BLaER1 treated with 17β-estradiol and CSF1 and Interleukin-3, amounts not matched to agents 10 nM and 100 nM (cell line): ENCODE data around the gene ARHGDIA.
A peak's percentile ranks its signal among the peaks of the same experiment; 100 is the strongest.

Experiments
- H3K27ac ChIP-seq, 11 experiments: shearing (Covaris generic); formaldehyde crosslinking; 2 replicates each; pipeline ENCODE4 v1.8.1; 2022
- H3K27me3 ChIP-seq, 11 experiments: shearing (Covaris generic); formaldehyde crosslinking; 2 replicates each; pipeline ENCODE4 v1.8.1; 2022
- H3K36me3 ChIP-seq, 11 experiments: shearing (Covaris generic); formaldehyde crosslinking; 2 replicates each; pipeline ENCODE4 v1.8.1; 2022
- H3K4me1 ChIP-seq, 10 experiments: shearing (Covaris generic); formaldehyde crosslinking; 2 replicates each; pipeline ENCODE4 v1.8.1; 2022
- H3K4me2 ChIP-seq, 11 experiments: shearing (Covaris generic); formaldehyde crosslinking; 2 replicates each; pipeline ENCODE4 v1.8.1; 2022
- H3K4me3 ChIP-seq, 10 experiments: shearing (Covaris generic); formaldehyde crosslinking; 2 replicates each; pipeline ENCODE4 v1.8.1; 2022
- H3K9ac ChIP-seq, 11 experiments: shearing (Covaris generic); formaldehyde crosslinking; 2 replicates each; pipeline ENCODE4 v1.8.1; 2022
- H3K9me3 ChIP-seq, 11 experiments: shearing (Covaris generic); formaldehyde crosslinking; replicated peaks in 1 of 11; 2 replicates each; pipeline ENCODE4 v1.8.1; 2022
- H4K20me1 ChIP-seq, 11 experiments: shearing (Covaris generic); formaldehyde crosslinking; 2 replicates each; pipeline ENCODE4 v1.8.1; 2022
- Cebpa-rat ChIP-seq, 11 experiments: shearing (Covaris generic); IDR thresholded peaks; 2 replicates each; pipeline ENCODE4 v1.8.1; 2022

The ARHGDIA gene

GRCh38 chr17:81825841-81826466 is 45.2 kb downstream of the ARHGDIA start:
- peak overlapping the region in 1 of 11 experiments; percentile 35; a peak in 1 of 22 replicates for H3K9ac ChIP-seq
- H3K27ac ChIP-seq: no peak overlapping the region
- H4K20me1 ChIP-seq: peaks cover 0 to 38% (median 28%) of the 10 kb centered on the region in 11 experiments; a peak in 11 of 22 replicates
- H3K27me3 ChIP-seq: no peaks in the 10 kb centered on the region
- H3K4me1 ChIP-seq: peaks cover 30 to 55% (median 45%) of the 10 kb centered on the region in 10 experiments
- peaks cover 0 to 29% (median 16%) of the 10 kb centered on the region in 11 experiments; a peak in 11 of 22 replicates for H3K36me3 ChIP-seq
- TF ChIP-seq Cebpa-rat (IDR thresholded peaks at IDR 0.05): no peak
- no peaks in the 10 kb centered on the region for H3K9me3 ChIP-seq
- H3K4me2 ChIP-seq: no peak overlapping the region
- H3K4me3 ChIP-seq: no peak overlapping the region

- H3K4me3 ChIP-seq: no peak overlapping the region
- TF ChIP-seq Cebpa-rat (IDR thresholded peaks at IDR 0.05): no peak
- peaks cover 0 to 33% (median 25%) of the 10 kb centered on the region in 11 experiments; a peak in 11 of 22 replicates for H4K20me1 ChIP-seq
- peaks cover 24 to 43% (median 32%) of the 10 kb centered on the region in 10 experiments for H3K4me1 ChIP-seq
- no peak overlapping the region for H3K4me2 ChIP-seq
- H3K9me3 ChIP-seq: no peaks in the 10 kb centered on the region
- H3K36me3 ChIP-seq: peaks cover 0 to 29% (median 16%) of the 10 kb centered on the region in 11 experiments; a peak in 11 of 22 replicates
- H3K9ac ChIP-seq: no peak overlapping the region
- no peaks in the 10 kb centered on the region for H3K27me3 ChIP-seq
- no peak overlapping the region for H3K27ac ChIP-seq
These were observed 46.5 kb downstream of the ARHGDIA start for GRCh38 chr17:81824595-81824994.

GRCh38 chr17:81823820-81824550 is 47.2 kb downstream of the ARHGDIA start:
- TF ChIP-seq Cebpa-rat (IDR thresholded peaks at IDR 0.05): no peak
- H3K4me2 ChIP-seq: no peak overlapping the region
- H3K4me1 ChIP-seq: peaks cover 24 to 37% (median 31%) of the 10 kb centered on the region in 10 experiments
- no peak overlapping the region for H3K4me3 ChIP-seq
- H4K20me1 ChIP-seq: peaks cover 0 to 31% (median 24%) of the 10 kb centered on the region in 11 experiments; a peak in 11 of 22 replicates
- no peak overlapping the region for H3K27ac ChIP-seq
- no peaks in the 10 kb centered on the region for H3K27me3 ChIP-seq
- H3K9me3 ChIP-seq: no peaks in the 10 kb centered on the region
- peaks cover 0 to 29% (median 16%) of the 10 kb centered on the region in 11 experiments; a peak in 11 of 22 replicates for H3K36me3 ChIP-seq
- H3K9ac ChIP-seq: no peak overlapping the region

GRCh38 chr17:81822996-81823819 is 47.9 kb downstream of the ARHGDIA start:
- peak overlapping the region in 5 of 11 experiments; percentile 23 to 53 (median 36); a peak in 2 of 22 replicates for H3K9ac ChIP-seq
- H3K27ac ChIP-seq: peak overlapping the region in 5 of 11 experiments; percentile 58 to 72 (median 63); a peak in 7 of 22 replicates
- H3K27me3 ChIP-seq: no peaks in the 10 kb centered on the region
- peaks cover 0 to 28% (median 17%) of the 10 kb centered on the region in 11 experiments; a peak in 11 of 22 replicates for H4K20me1 ChIP-seq
- H3K4me2 ChIP-seq: no peak overlapping the region
- TF ChIP-seq Cebpa-rat (IDR thresholded peaks at IDR 0.05): no peak
- peaks cover 17 to 29% (median 23%) of the 10 kb centered on the region in 10 experiments for H3K4me1 ChIP-seq
- H3K36me3 ChIP-seq: peaks cover 0 to 29% (median 16%) of the 10 kb centered on the region in 11 experiments; a peak in 11 of 22 replicates
- H3K4me3 ChIP-seq: no peak overlapping the region
- no peaks in the 10 kb centered on the region for H3K9me3 ChIP-seq

- Histone ChIP-seq H3K9ac (peak overlapping the region; percentile 13 to 56 (median 44); a peak in 13 of 22 replicates), H3K4me1 (peaks cover 15 to 23% (median 18%) of the 10 kb centered on the region in 10 experiments), H3K27ac (peak overlapping the region; percentile 5 to 72 (median 58); a peak in 17 of 22 replicates), H3K4me3 (no peak overlapping the region), H3K27me3 (no peaks in the 10 kb centered on the region), H3K4me2 (peak overlapping the region; percentile 55 to 80 (median 74); a peak in 21 of 22 replicates), H3K9me3 (no peaks in the 10 kb centered on the region), H4K20me1 (peaks cover 0 to 28% (median 16%) of the 10 kb centered on the region in 11 experiments; a peak in 10 of 22 replicates), H3K36me3 (peaks cover 0 to 29% (median 16%) of the 10 kb centered on the region in 11 experiments; a peak in 11 of 22 replicates)
- no peak for TF ChIP-seq Cebpa-rat (IDR thresholded peaks at IDR 0.05)
These were observed 48.9 kb downstream of the ARHGDIA start for GRCh38 chr17:81822312-81822637.

GRCh38 chr17:81821603-81822311 is 49.4 kb downstream of the ARHGDIA start:
- H4K20me1 ChIP-seq: peaks cover 0 to 28% (median 16%) of the 10 kb centered on the region in 11 experiments; a peak in 10 of 22 replicates
- no peak overlapping the region for H3K4me3 ChIP-seq
- H3K27ac ChIP-seq: peak overlapping the region; percentile 5 to 72 (median 58); a peak in 18 of 22 replicates
- H3K36me3 ChIP-seq: peaks cover 0 to 29% (median 16%) of the 10 kb centered on the region in 11 experiments; a peak in 11 of 22 replicates
- peak overlapping the region; percentile 14 to 56 (median 44); a peak in 17 of 22 replicates for H3K9ac ChIP-seq
- TF ChIP-seq Cebpa-rat (IDR thresholded peaks at IDR 0.05): no peak
- peaks cover 15 to 24% (median 18%) of the 10 kb centered on the region in 10 experiments for H3K4me1 ChIP-seq
- no peaks in the 10 kb centered on the region for H3K27me3 ChIP-seq
- H3K4me2 ChIP-seq: peak overlapping the region; percentile 55 to 80 (median 74)
- H3K9me3 ChIP-seq: no peaks in the 10 kb centered on the region

- H3K4me1 ChIP-seq: peaks cover 15 to 24% (median 18%) of the 10 kb centered on the region in 10 experiments
- no peak overlapping the region for H3K4me3 ChIP-seq
- peak overlapping the region; percentile 55 to 80 (median 74) for H3K4me2 ChIP-seq
- peak overlapping the region in 9 of 11 experiments; percentile 26 to 72 (median 62); a peak in 12 of 22 replicates for H3K27ac ChIP-seq
- peaks cover 0 to 26% (median 12%) of the 10 kb centered on the region in 11 experiments; a peak in 10 of 22 replicates for H4K20me1 ChIP-seq
- H3K9ac ChIP-seq: peak overlapping the region in 10 of 11 experiments; percentile 15 to 56 (median 42); a peak in 13 of 22 replicates
- H3K36me3 ChIP-seq: peaks cover 0 to 29% (median 16%) of the 10 kb centered on the region in 11 experiments; a peak in 11 of 22 replicates
- no peaks in the 10 kb centered on the region for H3K9me3 ChIP-seq
- TF ChIP-seq Cebpa-rat (IDR thresholded peaks at IDR 0.05): no peak
- H3K27me3 ChIP-seq: no peaks in the 10 kb centered on the region
These were observed 50.0 kb downstream of the ARHGDIA start for GRCh38 chr17:81821147-81821546.

- Histone ChIP-seq H3K9me3 (no peaks in the 10 kb centered on the region), H3K27me3 (no peaks in the 10 kb centered on the region), H4K20me1 (peaks cover 0 to 12% (median 0%) of the 10 kb centered on the region in 11 experiments; a peak in 9 of 22 replicates), H3K27ac (no peak overlapping the region), H3K36me3 (peaks cover 0 to 25% (median 13%) of the 10 kb centered on the region in 11 experiments; a peak in 11 of 22 replicates), H3K9ac (no peak overlapping the region), H3K4me2 (no peak overlapping the region), H3K4me1 (peaks cover 18 to 29% (median 25%) of the 10 kb centered on the region in 10 experiments), H3K4me3 (no peak overlapping the region)
- TF ChIP-seq Cebpa-rat (IDR thresholded peaks at IDR 0.05): no peak
These were observed 51.4 kb downstream of the ARHGDIA start for GRCh38 chr17:81819708-81820107.
